Cardiac septum (tissue), 1 donor: Measurements from ENCODE around the gene UXS1. TPM values are rescaled to one million over a fixed set of nuclear protein-coding genes. Genes with fewer than 3 reads are reported as not detected.

Source experiments
- DNase-seq: peaks from one replicate; pipeline ENCODE4 v3.0.0-alpha.2; 2020; ENCODE audit warnings: low spot score
- intact Hi-C: fragments of 100-400 bp; cut with DNase I; formaldehyde crosslinking; loops from one replicate; pipeline ENCODE4 v1.14.0; 2022
- total RNA-seq: library from RNA; stranded (reverse); fragmentation: NEBNext Ultra II Directional; extraction: Animal tissue kit (Norgen Biotek cat#: 25700); gene quantifications from one replicate; pipeline ENCODE4 v1.2.1, GENCODE V29; 2021
- donor health status: DM: no; HTN: no; CAD: no.

The UXS1 gene
- total RNA-seq, 1 donor from 2014 or later = 23.3 TPM

DNA sequence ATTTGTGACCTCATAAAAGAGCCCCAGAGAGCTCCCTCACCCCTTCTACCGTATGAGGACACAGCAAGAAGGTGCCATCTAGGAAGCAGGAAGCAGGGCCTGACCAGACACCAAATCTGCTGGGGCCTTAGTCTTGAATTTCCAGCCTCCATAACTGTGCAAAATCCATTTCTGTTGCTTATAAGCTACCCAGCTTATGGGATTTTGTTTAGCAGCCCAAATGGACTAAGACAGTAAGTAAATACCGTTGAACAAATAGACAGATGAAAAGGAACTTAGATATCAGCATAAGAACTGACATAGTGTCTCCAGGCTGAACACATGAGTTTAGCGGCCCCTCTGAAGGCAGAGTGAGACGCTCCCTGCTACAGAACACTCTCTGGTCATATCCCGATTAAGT, 130.9 kb downstream of the UXS1 start:
- no peak for DNase-seq
- intact Hi-C loops = no loop called here

- intact Hi-C loops = no loop called here
- no peak for DNase-seq
Measured at GRCh38 chr2:106062627-106063026, 131.5 kb downstream of the UXS1 start.

GRCh38 chr2:106061611-106062349, 132.3 kb downstream of the UXS1 start:
- no peak for DNase-seq
- intact Hi-C loops = no loop called here

DNA sequence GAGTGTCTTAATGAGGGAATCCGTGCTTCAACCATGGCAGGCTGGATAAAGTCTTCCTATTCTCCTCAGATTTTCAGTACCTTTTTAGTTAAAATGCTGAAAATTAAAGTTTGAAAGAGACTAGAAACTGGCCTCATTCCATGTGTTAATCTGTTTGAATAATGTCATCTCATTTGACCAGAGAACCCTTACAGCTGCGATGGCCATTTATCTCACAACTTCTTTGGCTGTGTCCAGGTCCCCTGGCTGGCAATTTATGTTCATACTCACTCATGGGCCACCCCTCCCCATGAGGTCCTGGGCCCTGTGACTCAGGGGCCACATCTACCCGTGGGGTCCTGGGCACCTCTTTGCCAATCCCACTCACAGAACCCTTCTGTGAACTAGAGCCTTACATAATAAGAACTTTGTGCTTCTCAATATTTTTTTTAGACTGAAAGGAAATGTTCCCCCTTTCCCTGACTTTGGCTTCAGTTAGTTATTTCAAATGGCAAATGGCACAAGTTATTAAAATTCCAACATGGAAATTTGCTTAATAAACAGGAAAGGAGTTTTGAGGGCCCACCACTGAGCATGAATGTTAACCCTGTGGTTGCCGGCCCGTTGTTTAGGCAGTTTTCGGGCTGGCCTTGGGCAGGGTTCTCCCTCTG, 134.6 kb downstream of the UXS1 start:
- intact Hi-C loops = no loop called here
- no peak for DNase-seq

DNA sequence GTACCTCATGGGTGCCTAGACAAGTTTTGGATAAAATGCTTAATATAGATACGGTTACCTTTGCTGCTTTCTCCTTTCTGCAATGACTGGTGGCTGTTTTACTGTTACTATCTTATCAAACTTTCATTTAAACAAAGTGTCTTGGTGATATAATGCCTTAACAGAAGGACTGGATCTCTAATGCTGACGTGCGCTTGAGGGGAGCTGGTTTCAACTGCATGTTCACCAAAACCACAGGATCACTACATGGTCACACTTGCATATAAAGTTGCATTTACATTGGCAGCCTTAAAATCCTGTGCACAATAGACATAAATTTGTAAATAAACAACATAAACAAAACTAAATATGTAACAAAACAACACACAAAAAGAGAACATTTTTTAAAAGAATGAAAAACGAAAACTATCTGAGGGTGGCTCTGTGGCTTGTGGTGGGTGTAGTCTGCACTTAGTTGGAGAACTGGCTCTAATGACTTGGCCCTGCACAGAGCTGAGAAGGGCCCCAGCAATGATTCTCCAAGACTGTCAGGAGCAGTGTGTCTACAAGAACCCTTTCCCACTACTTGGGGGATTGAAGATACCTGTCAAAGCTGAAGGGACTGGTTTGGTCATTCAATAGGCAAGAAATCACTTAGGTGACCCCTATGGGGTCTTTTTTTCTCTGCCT, 135.5 kb downstream of the UXS1 start:
- intact Hi-C loops = no loop called here

DNA sequence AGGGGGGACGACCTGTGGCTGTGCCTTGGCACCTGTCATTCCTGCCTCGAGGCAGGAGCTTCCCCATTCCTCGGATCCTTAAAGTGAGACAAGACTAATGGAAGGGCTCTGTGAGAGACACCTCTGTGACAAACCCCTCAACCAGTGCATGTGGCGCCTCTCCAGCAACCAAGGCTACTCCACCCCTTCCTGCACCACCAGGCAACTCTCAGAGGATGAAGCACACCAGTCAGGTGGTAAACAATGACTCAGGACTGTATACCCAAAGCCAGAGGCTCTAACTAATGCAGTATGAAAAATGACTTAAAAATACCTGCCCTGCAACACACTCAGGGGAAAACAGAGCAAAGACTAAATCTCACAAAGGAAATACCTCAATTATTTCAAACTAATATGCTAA, 136.9 kb downstream of the UXS1 start:
- DNase-seq = no peak
- intact Hi-C loops = no loop called here

More for the DNA sequence above, 135.5 kb downstream of the UXS1 start:
- DNase-seq = no peak

DNA sequence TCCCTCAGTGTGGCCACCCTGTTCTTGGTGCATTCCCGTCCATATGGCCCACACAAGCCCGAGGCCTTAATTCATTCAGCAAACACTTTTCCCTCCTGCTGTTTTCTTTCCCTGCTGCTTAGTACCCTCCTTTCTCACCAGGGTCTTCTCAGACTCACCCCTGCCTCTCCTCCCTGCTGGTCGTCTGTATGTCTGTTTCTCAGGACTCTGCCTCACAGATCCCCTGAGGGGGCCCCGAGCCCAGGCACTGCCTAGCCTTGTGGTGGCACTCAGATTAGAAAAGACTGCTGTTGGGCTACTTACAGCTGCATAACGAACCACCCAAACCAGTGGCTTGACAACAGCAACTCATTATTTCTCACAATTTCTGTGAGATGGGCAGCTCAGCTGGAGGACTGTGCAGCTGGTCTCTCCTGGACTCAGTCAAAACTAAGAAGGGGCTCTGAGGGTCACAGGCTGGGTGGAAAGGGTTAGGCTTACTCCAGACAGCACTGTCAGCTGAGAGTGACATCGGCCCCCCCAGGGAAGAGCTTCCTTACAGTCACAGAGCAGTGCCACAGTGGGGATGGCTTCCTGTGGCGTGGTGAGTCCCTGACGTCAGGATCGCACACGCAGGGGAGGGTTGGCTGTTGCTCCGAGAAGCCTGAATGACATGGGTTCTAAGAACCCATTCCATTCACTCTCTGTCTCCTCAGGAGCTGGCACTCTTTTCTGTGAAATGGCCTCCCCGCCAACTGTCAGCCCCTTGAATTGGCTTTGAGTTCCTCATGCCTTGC, 139.0 kb downstream of the UXS1 start:
- intact Hi-C loops = no loop called here
- DNase-seq = no peak

DNA sequence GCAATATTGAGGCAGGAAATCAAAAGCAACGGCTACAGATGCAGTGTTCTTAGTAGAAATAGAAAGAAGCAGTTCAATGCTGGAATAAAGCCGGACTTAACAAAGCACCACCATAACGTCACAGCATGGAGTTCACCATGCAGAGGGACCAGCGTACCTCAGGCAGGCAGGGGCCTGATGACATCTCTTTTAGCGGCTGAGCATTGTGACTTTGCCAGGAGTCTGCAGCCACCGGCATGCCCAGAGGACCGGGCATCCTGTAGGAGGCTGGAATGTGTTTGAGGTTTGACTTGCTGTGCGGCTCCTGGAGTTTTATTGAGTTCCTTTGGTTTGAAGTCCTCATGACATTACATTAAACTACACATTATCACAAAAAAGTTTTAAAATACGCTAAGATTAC, 139.8 kb downstream of the UXS1 start:
- intact Hi-C loops = no loop called here
- no peak for DNase-seq

- intact Hi-C loops = no loop called here
- DNase-seq = no peak
Measured at GRCh38 chr2:106053581-106053980, 140.5 kb downstream of the UXS1 start.

- intact Hi-C loops = no loop called here
Measured at GRCh38 chr2:106053116-106053515, 141.0 kb downstream of the UXS1 start.

GRCh38 chr2:106044859-106045258, 149.2 kb downstream of the UXS1 start:
- intact Hi-C loops = no loop called here
- no peak for DNase-seq

More at GRCh38 chr2:106053116-106053515, 141.0 kb downstream of the UXS1 start:
- DNase-seq = no peak

DNA sequence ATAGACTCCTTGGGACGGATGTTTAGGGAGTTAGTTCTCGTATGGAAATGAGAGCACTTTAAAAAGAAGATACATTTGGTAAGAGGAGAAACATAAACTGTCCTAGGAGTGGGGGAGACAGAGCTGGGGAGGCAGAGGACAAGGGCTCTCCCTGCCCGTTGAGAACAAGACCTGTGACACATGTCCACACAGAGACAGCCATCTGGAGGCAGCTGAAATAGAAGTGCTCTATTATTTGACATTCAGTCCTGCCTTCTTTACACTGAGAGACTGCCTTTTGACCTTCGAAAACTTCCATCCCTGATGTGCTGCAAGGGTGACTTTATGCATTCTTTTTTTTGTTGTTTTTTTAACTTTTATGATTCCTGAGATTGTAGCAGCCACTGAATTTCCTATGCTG, 150.1 kb downstream of the UXS1 start:
- intact Hi-C loops = no loop called here
- DNase-seq = no peak
